ENCODE measurements around the gene HTN1.
"Not testable (repeated sequence)": the region's sequence is repeated elsewhere in the genome, so short reads cannot be mapped to it uniquely, and the experiment has no call there.

HTN1 gene

DNA sequence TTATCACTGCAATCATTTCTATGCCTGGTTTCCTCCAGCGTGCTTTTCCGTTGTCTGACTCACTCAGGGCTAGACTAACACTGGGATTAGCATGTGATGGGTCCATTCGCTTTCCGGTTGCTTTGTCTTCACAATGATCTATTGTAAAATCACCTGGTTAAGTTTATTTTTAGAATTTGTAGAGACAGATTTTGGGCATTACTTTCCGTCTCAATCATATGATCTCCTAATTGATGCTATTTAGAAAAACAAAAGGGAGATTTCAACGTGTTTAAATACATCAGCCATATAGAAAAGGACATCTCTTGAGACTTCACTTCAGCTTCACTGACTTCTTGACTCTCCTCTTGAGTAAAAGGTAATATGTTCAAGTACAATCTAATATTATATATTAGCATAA lies at the start of gene HTN1:
Gene HTN1, plus strand, starts transcription at position 301 of the 400 bp plus-strand sequence. CDS start 2,639 bp downstream, outside the sequence.
- not testable (repeated sequence) for DNase-seq

DNA sequence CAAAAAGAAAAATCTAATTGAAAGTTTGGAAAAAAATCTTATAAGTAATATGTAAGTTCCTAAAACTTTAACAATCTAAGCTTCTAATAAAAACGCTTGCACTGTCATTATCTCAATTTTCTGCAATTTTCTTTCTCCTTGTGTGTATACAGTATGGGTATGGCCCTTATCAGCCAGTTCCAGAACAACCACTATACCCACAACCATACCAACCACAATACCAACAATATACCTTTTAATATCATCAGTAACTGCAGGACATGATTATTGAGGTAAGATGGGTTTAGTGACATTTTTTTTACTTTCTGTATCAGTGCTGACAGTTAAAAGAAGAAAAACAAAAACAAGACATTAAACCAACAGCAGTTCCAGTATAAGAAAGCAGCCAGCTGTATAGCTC lies 49.5 kb upstream of the HTN1 start:
- DNase-seq: no peak

DNA sequence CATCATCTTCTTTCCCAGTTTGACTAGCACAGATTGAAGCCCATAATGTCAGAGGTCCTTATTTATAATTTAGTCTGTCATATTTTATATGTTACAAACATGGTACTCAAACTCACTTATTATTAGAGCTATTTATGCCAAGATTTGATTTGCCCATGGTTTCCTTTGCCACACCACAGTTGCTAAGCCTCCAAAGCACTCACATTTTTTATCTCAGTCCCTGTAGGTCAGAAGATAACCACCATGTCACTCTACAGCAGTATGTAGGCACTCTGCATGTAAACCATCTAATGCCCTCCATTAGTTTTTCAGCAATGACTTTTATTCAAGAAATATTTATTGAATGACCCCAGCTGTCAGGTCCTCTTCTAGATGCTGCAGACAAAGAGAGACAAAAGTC lies 47.7 kb upstream of the HTN1 start:
- DNase-seq: no peak

DNA sequence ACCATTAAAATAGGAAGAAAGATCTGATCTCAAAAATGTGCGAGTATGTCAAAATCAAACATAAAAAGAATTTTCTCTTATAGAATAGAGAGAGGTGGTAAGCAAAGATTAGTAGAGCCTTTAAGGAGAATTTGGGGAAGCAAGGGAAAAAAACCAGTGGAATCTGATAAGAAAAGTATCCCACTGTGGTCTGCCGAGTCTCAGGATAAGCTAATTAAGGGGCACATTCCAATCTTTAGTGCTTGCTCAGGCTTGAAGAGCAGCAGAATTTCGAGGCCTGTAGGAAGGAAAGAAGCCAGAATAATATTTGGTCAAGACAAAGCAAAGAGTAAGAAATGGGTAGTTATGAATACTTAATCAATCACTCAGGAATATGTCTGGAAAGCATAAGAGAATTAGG lies 41.5 kb upstream of the HTN1 start:
- DNase-seq: no peak

DNA sequence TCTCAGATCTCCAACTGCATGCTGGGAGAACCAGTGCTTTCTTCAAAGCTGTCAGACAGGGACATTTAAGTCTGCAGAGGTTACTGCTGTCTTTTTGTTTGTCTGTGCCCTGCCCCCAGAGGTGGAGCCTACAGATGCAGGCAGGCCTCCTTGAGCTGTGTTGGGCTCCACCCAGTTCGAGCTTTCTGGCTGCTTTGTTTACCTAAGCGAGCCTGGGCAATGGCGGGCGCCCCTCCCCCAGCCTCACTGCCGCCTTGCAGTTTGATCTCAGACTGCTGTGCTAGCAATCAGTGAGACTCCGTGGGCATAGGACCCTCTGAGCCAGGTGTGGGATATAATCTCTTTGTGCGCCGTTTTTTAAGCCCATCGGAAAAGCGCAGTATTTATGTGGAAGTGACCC lies 31.2 kb upstream of the HTN1 start:
- not testable (repeated sequence) for DNase-seq

DNA sequence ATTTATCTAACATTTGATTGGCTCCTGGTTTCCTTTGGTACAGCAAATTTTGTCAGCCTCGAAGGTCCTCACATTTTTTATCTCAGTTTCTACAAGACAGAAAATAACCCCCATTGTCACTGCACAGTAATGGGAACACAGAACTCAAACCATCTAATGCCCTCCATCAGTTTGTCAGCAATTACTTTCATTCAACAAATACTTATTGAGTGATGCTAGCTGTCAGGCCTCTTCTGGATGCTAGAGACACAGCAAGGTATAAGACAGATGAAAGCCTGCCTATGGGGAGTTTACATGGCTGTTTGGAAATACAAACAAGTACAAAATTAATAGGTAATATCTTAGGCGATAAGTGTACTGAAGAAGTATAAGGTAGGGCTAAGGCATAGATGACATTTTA lies 27.0 kb upstream of the HTN1 start:
- DNase-seq: no peak

DNA sequence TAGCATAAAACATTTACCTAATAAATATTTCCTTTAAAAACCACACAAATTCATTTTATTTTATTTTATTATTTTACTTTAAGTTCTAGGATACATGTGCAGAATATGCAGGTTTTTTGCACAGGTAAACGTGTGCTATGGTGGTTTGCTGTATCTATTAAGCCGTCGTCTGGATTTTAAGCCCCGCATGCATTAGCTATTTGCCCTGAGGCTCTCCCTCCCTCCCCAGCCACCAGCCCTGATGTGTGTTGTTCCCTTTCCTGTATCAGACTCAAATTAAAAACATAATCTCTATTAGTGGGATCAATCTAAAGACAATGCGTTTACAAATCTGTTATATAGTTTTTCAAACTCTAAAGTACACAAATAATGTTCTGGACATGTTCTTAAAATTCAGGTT lies 23.2 kb upstream of the HTN1 start:
- DNase-seq: no peak

DNA sequence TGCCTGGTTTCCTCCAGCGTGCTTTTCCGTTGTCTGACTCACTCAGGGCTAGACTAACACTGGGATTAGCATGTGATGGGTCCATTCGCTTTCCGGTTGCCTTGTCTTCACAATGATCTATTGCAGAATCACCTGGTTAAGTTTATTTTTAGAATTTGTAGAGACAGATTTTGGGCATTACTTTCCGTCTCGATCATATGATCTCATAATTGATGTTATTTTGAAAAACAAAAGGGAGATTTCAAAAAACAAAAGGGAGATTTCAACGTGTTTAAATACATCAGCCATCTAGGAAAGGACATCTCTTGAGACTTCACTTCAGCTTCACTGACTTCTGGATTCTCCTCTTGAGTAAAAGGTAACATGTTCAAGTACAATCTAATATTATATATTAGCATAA lies 22.1 kb upstream of the HTN1 start, which contains the start of gene HTN3:
Gene HTN3, plus strand, starts transcription at position 301 of the 400 bp plus-strand sequence. CDS start 2,282 bp downstream, outside the sequence.
- DNase-seq: not testable (repeated sequence)

DNA sequence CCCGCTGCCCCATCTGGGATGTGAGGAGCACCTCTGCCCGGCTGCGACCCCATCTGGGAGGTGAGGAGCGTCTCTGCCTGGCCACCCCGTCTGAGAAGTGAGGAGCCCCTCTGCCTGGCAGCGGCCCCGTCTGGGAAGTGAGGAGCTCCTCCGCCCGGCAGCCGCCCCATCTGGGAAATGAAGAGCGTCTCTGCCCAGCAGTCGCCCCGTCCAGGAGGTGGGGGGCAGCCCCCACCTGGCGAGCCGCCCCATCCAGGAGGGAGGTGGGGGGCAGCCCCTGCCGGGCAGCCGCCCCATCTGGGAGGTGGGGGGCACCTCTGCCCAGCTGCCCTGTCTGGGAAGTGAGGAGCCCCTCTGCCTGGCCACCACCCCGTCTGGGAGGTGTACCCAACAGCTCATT lies 12.7 kb upstream of the HTN1 start:
- DNase-seq: not testable (repeated sequence)

DNA sequence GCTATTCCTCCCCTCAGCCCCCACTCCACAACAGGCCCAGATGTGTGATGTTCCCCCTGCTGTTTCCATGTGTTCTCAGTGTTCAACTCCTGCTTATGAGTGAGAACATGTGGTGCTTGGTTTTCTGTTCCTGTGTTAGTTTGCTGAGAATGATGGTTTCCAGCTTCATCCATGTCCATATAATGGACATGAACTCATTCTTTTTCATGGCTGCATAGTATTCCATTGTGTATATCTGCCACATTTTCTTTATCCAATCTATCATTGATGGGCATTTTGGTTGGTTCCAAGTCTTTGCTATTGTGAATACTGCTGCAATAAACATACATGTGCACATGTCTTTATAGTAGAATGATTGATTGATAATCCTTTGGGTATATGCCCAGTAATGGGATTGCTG lies 10.3 kb upstream of the HTN1 start:
- DNase-seq: not testable (repeated sequence)

DNA sequence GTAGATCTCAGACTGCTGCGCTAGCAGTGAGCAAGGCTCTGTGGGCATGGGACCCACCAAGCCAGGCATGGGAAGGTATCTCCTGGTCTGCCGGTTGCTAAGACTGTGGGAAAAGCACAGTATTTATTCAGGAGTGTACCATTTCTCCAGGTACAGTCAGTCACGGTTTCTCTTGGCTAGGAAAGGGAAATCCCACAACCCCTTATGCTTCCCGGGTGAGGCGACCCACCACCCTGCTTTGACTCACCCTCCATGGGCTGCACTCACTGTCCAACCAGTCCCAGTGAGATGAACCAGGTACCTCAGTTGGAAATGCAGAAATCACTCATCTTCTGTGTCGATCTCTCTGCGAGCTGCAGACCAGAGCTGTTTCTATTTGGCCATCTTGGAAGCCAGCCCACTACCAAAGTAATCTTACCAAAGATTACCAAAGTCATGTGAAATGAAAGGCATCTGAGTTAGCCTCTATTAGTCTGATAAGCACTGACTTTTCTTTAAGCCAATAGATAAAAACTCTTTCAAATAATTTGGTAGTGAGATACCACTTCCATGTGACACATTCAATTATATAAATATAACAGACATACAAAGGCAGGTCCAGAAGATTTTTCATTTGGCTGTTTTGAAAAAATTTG lies 8.5 kb upstream of the HTN1 start:
- DNase-seq: no peak

DNA sequence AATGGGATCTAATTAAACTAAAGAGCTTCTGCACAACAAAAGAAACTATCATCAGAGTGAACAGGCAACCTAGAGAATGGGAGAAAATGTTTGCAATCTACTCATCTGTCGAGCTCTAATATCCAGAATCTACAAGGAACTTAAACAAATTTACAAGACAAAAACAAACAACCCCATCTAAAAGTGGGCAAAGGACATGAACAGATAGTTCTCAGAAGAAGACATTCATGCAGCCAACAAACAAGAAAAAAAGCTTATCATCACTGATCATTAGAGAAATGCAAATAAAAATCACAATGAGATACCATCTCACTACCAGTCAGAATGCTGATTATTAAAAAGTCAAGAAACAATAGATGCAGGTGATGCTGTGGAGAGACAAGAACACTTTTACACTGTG lies 6.3 kb downstream of the HTN1 start:
- DNase-seq: not testable (repeated sequence)

DNA sequence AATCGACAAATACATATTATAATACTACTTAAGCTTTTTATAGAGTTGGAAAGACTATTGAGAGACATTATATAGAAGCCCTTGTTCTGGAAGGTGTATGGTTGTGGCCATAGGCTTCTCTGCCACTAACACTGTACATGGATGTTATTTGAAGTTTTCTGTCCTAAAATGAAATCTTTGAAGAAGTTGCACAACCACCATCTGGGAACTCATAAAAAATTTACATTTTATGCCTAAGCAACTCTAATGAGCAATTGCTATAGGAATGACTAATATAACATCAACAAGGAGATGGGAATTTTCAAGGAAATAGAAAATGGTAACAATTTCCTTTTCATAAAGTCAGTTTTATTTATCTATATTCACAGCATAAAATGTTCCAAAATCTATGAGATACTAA lies 7.4 kb downstream of the HTN1 start:
- no peak for DNase-seq

DNA sequence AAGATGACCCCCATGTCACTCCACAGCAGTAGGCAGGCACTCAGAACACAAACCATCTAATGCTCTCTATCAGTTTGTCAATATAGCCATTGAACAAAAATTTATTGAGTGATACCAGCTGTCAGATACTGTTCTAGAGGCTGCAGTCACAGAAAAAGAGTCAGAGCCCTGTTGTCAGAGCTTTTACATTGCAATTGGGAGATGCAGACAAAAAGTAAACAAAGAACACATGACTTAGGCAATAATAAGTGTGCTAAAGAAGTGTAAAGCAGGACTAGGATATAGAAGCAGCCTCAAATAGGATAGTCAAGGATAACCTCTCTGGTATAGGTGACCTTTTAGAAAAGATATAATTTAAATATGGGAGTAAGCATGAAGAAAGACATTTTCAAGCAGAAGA lies 8.9 kb downstream of the HTN1 start:
- DNase-seq: no peak

DNA sequence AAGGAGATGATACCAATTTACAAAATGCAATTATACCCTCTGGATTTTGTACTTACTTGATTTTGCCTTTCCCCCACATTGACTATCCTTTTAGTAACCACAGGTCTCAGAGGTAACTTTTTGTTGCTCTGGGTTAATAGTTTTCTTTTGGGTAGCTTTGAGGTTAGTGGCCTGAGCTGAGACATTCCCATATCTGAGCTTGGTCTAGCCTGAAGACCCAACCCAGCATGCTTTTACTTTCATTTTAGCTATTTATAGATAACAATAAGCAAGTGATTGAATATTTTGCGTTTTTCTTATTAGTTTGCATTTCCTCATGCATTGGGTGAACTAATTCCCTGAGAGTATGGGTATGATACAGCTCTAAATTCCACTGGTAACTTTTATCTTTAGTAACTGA lies 11.8 kb downstream of the HTN1 start:
- DNase-seq: no peak

DNA sequence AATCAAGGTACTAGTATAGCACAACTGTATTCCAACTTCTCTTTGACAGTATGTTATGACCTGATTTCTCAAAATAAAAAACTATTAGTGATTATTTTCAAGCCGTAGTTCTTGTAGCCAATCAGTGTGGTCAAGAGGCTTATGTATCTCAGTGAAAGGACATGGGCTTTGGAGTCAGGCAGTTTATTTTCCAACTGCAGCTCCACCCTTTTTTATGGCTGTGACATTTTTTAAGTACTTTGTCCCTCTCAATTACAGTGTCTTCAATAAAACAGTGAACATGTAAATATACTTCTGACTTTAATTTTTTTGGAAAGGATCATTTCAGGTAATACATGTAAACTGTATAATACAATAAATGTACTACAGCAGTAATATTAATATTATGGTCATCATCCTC lies 30.0 kb downstream of the HTN1 start:
- no peak for DNase-seq

DNA sequence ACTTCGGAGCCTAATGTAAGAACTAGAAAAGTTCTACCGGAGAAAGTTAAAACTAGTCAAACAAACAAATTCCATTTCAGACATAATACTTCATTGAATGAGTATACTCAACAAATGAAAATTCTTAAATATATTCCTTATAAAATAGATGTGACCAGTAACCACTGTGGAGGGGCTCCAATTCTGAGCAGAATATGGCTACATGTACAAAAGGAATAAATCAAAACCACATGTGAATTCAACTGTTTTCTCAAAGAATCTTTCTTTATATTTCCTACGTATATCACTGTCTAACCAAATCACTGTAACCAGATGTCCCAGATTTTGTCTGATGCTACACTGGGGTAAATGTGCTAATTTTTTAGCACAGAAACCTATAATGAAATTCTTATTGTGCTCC lies 49.0 kb downstream of the HTN1 start:
- DNase-seq: no peak

Measured in right forelimb (tissue), 1 donor.